Measurements from ENCODE around the gene OR4C13. TPM values are rescaled to one million over a fixed set of nuclear protein-coding genes. Genes with fewer than 3 reads are reported as not detected.

OR4C13 gene
- total RNA-seq (ENCODE audit: low replicate concordance): not detected in 2 replicates

DNA sequence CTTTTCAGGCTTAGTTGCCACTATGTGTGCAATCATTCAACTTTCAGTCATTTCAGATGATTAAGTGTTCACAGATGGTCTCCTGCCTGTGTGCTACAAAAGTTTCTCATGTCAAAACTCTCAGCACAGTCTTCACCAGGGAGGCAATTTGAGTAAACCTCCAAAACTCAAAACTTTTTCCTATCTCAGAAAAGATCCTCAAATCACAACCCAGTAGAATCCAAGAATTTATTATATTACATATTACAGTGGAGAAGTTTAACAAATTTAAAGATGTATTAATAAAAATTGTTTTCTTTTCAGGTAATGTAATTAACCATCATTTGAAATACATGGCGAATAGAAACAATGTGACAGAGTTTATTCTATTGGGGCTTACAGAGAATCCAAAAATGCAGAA, at the start of gene OR4C13:
Gene OR4C13, plus strand, starts transcription at position 301 of the 400 bp plus-strand sequence. Its CDS starts 32 bp downstream, at position 333.

DNA sequence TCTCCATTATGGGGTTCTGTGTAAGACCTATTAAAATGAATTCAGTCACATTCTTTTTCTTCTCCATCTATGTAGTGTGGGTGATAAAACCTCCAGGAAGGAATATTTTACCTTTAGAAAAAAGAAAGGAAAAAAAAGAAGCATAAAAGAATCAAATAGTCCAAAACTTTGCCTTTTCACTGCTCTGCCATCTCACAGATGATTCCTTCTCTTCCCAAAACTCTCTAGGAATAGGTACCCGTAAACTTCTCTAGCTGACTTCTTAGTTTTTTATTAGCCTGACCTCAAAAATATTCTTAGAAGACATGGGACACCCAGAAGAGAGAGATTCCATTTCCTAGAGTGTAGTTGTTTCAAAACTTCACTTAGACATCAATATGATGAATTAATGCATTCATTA, 30.2 kb downstream of the OR4C13 start, which contains the start of gene OR4C12:
Gene OR4C12, minus strand, starts transcription at position 101 of the 400 bp plus-strand sequence. Its CDS starts 34 bp downstream, at position 67.

Other genes with a start within 250 kb of the OR4C13 start
- gene OR4C12, start 30.1 kb downstream of the OR4C13 start, total RNA-seq (ENCODE audit: low replicate concordance): not detected in 2 replicates
- gene OR4C45, start 80.5 kb downstream of the OR4C13 start, total RNA-seq (ENCODE audit: low replicate concordance): not detected in 2 replicates

All from smooth muscle cell of the coronary artery (primary cell).